ENCODE measurements around the gene CIART.
"Not testable (repeated sequence)": the region's sequence is repeated elsewhere in the genome, so short reads cannot be mapped to it uniquely, and the experiment has no call there.

CIART gene, protein sequence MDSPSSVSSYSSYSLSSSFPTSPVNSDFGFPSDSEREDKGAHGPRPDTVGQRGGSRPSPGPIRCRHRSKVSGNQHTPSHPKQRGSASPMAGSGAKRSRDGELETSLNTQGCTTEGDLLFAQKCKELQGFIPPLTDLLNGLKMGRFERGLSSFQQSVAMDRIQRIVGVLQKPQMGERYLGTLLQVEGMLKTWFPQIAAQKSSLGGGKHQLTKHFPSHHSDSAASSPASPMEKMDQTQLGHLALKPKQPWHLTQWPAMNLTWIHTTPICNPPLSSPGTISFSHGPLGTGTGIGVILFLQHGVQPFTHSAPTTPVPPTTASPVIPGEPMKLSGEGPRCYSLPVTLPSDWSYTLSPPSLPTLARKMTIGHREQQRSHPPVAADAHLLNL

DNA sequence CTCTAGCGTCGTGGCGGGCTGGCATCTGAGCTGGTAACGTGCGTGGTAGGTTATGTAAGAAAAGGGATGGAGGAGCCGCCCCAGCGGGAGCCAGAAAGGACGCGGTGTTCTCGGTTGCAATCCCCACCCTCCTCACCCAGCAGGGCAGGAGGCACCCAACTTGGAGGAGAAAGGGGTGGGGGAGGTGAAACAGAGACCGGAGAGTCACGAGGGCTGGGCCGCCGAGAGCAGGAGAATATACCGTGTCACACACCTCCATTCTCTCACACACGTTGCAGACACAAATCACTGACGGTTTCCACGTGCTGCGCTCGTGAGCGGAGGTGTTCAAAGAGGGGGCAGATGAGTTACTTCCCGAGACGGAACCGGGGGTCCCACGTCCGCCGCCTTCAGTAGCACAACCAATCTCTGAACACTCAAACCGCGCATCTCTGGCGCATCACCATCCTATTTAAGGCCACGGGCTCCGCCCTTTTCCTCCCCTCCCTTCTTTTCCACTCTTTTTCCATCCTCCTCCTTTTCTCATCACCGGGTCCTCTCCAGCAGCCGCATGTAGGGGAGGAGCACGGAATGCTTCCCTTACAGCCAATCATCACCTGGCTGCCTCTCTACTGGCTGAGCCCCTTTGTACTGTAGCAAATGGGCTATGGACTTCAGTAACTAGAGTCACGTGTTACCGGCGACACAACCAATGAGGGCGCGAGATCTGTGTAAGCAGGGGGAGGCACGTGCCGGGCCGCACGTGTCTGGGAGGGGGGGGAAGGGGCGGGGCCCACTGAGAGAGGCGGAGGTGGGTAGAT lies at the start of gene CIART:
Gene CIART, plus strand, starts transcription at position 797 of the 800 bp plus-strand sequence. CDS start 714 bp downstream, outside the sequence.
- DNase-seq, result peak; percentile 86

DNA sequence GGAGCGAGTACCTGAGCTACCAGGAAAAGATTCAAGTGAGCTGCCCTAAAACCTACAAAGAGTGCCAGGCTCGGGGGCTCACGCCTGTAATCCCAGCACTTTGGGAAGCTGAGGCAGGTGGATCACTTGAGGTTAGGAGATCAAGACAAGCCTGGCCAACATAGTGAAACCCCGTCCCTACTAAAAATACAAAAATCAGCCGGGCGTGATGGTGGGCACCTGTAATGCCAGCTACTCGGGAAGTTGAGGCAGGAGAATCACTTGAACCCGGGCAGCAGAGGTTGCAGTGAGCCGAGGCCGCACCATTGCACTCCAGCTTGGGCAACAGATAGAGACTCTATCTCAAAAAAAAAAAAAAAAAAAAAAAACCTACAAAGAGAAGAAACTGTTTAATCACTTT lies 49.4 kb upstream of the CIART start:
- DNase-seq, result not testable (repeated sequence)

GRCh38 chr1:150233359-150234308 lies 48.7 kb upstream of the CIART start:
- DNase-seq, result peak; percentile 48

DNA sequence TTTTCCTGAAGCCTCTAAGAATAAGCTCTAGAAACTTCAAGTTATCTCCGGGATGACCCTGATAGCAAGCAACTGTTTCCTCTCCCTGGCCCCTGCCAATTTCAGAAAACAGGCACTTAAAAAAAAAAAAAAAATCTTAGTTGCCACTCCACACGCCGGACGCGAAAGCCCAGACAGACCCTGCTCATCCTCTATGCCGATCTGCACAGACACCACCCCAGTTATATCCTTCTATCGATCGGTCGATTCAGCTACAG lies 48.1 kb upstream of the CIART start:
- DNase-seq, result no peak

DNA sequence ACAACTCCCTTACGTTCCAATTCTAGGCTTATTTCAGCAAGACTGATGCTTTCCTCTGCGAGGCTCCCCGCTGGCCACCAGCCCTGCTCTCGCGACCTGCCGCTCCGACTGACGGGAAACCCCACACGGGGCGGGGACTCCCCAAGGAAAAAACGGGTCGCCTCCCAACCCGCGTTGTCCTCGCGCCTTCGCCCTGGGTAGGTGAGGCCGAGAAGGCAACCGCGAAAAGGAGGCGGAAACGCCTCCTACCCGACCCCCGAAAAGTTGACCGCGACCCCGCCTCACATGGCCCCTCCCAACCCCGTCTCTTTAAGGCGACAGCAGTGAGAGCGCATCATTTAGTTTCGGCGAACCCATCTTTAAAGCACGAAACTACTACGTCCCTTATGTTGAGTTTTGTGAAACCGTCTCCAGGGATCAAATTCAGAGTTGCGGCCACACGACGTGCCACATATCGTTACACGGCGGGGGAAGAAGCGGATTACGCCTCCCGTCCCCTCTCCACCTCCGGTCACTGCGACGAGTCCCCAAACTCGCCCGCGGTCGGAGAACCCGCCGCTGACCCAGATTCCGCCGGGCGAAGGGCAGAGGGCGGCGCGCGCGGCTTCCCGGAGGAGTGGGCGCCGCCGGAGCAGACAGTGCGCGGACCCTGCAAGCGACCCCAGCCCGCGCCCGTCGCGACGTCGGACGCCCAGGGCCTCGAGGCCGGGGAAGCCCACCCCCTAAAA lies 47.6 kb upstream of the CIART start:
- peak; percentile 95 for DNase-seq

DNA sequence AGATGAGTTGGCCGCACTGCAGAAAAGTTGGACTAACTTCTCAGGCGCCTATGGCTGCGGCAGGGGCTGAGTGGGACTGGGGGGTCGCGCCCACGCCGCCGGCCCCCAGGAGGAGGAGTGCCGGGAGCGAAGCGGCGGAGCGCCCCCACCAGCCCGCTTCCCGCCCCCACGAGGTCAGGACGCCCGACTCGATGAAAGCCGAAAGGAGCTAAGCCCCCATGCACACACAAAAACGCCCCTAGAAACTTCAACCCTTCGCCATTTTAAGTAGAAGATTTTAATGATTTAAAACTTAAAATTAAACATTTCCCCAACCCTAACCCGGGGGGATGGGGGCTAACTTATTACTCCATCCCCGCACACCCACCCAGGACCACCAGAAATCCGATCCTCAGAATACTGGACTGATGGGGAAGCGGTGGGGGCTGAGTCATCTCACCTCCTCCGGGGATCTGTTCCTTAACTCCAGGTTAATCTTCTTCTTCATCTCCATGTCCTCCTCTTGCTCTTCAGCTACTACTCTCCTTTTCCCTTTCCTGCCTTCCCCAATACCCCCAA lies 47.0 kb upstream of the CIART start:
- peak; percentile 42 for DNase-seq

DNA sequence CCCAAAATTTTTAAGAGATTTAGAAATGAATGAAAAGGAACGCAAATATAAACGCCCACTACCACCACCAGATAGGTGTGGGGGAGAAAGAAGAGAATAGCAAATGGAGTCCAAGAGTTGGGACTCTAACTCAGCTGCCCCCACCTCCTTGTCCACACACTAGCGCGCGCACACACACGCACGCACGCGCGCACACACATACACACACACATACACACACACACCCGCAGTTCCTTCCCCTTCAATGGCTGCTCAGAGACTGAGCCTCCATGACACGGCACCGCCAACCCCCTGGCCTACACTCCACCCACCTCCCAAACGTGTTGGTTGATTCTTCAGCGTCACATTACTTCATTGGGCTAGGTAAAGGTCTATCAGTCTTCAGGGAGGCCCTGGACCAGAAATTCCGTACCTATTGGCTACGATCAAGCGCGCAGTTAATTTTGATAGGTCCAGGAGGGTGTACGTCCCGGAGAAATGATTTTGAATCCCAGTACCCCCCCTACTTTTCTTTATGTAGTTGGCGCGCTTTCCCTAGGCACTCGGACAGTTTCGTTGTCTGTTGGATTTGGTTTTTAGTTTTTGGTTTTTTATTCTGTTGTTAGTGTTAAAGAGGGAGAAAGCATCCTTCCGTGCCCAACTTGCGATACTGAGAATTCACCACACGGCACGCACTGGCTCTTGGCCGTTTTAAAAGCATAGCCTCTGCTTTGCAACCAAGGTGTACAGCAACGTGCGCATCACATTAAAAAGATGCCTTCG lies 46.3 kb upstream of the CIART start, which contains the start of gene ANP32E:
Gene ANP32E, minus strand, starts transcription at position 261 of the 762 bp plus-strand sequence. CDS start 326 bp downstream, outside the sequence.
- peak; percentile 94 for DNase-seq

DNA sequence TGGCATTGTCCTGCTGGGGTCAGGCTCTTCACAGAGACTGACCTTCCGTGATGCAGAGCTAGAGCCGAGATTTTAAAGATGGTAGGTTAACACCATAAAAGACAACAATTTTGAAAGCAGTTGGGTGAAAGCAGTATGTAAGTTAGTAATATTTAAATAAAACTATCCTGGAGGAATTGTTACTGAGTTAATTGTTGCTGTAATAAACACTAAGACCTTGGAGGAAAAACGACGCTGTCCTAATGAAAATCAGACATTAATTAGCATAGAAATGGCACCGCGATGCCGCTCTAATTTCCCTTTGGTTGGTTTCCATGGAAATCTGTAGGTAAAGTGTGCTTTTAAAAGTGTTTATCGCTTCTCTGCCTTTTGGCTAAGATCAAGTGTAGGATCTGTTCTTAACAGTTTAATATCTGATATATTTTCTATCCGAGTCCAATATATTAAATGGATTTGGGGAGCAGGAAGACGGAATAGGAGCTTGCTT lies 45.7 kb upstream of the CIART start:
- no peak for DNase-seq

DNA sequence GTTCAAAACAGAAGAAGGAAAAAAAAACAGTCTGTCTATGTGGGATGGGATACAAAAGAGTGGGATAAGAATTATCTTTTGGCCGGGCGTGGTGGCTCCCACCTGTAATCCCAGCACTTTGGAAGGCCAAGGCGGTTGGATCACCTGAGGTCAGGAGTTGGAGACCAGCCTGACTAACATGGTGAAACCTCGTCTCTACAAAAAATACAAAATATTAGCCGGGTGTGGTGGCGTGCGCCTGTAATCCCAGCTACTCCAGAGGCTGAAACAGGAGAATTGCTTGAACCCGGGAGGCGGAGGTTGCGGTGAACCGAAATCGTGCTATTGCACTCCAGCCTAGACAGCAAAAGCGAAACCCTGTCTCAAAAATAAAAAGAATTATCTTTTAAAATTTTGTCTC lies 45.2 kb upstream of the CIART start:
- not testable (repeated sequence) for DNase-seq

DNA sequence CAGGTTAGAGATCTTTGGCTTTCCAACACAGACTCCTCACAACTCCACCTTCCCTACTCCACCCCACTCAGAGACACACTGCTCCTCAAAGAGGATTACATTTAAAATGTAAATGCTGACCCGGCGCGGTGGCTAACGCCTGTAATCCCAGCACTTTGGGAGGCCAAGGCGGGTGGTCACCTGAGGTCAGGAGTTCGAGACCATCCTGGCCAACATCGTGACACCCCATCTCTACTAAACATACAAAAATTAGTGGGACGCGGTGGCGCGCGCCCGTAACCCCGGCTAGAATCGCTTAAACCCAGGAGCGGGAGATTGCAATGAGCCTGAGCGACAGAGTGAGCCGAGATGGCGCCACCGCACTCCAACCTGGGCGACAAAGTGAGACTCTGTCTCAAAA lies 44.6 kb upstream of the CIART start:
- DNase-seq, result no peak

DNA sequence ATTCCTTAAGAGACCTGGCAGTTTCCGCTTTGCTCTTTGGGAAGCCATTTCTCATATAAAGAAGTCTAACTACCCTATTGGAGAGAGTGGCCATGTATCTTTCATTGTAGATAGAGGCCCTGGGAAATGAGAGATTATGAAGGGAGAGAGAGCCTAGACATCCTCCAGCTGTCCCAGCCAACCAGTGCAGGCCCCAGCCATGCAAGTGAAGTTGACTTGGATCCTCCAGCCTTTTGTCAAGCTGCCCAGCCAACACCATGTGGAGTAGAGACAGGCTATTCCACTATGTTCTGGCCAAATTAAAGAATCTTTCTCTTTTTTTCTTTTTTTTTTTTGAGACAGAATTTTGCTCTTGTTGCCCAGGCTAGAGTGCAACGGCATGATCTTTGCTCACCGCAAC lies 39.4 kb upstream of the CIART start:
- no peak for DNase-seq

DNA sequence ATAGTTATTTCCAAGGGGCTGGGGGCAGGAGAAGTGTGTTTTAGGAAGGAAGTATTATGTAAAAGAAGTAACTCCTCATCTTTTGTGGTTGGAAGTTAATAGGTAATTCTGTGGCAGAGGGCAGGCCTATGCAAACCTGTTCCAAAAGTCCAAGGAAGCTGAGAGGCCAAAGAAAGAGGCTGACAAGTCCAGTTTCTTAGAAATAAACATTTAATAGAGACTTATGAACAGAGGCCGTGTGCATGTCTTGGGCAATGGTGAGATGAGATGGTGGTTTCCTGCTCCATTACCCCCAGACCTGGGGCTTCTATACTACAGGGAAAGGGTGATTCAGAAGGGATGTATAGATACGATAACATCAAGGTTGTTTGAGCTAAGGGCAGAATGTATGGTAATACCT lies 32.4 kb upstream of the CIART start:
- no peak for DNase-seq

- DNase-seq, result no peak
Measured at GRCh38 chr1:150256198-150256553, 26.2 kb upstream of the CIART start.

GRCh38 chr1:150256554-150257341 lies 25.6 kb upstream of the CIART start:
- DNase-seq, result no peak

GRCh38 chr1:150257624-150258585 lies 24.4 kb upstream of the CIART start, which contains the start of gene CA14:
TSS of gene CA14 (plus strand) at chr1:150257774. CDS start at chr1:150258129, 355 bp downstream.
- no peak for DNase-seq

DNA sequence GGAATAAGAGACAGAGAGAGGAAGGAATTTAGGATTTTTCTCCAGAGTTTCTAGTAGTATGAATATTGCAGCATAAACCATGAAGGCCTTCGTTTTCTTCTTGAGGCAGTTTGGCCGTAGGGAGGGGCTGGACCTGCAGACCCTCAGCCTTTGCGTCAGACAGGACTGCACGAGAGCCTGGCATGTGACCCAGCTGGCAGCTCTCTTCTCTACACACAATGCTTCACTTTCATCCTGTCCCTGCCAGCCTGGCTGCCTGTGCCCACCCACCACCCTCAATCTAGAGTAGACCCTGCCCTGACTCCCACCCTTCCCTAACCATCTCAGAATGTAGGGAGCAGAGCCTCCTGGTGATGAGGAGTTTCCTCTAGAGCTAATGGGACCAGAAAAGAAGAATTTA lies 23.1 kb upstream of the CIART start:
- no peak for DNase-seq

GRCh38 chr1:150259758-150260669 lies 22.3 kb upstream of the CIART start:
- DNase-seq, result no peak

DNA sequence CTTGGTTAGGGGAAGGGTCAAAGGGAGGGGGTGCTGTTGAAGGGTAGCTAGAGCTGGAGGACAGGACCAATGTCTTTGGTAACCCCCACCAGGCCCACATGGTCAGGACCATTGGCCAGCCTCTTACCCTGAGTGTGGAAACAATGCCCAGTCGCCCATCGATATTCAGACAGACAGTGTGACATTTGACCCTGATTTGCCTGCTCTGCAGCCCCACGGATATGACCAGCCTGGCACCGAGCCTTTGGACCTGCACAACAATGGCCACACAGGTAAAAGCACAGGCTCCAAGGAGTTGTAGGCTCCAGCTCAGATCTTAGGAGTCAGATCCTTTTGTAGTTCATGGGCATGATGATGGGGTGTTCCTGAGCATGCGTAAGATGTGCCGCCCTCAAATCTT lies 21.0 kb upstream of the CIART start:
- DNase-seq, result no peak
